HG03097 (cell line): ENCODE measurements around the gene BEST3.

Experiments used
- ATAC-seq: cut with Tn5 transposase; IDR thresholded peaks from one replicate; pipeline ENCODE4 v1.9.1; 2021; ENCODE audit not compliant: unreplicated experiment, low FRiP score

The BEST3 gene

DNA sequence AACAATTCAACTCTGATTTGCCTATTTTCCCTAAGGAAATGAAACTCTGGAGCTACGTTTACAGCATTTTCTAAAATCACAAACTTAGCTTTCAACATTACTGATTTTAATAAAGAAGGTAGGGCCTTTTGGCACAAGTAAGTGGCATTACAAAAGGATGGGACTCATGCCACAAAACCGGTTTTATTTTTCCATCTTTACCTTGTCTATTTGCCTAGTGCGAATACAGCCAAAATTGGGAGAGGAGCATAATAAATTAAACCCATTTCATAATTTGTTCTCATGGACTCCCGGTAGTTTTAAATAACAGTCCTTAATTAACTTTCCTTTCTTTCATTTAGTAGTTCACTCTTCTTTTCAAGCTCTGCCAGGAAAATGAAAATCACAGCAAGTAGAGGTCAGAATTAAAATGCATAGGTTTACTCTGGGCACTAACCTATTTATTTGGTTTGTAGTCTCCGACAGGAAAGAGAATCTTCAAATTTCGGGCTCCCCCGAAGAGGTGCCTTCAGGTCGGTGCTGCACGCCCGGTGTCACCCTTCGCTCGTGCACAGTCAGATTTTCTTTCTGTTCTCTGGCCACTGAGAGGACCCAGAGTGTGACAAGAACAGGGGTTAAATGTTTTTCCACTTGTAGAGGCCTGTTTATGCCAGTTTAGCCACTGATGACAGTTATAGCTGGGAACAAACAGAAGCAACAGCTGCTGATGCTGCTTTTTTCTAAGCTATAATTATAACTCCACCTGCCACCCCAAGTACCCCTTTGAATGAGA is at the start of gene BEST3:
Gene BEST3, minus strand, starts transcription at position 535 of the 772 bp plus-strand sequence. CDS start 1,505 bp downstream, outside the sequence.
- no peak for ATAC-seq

DNA sequence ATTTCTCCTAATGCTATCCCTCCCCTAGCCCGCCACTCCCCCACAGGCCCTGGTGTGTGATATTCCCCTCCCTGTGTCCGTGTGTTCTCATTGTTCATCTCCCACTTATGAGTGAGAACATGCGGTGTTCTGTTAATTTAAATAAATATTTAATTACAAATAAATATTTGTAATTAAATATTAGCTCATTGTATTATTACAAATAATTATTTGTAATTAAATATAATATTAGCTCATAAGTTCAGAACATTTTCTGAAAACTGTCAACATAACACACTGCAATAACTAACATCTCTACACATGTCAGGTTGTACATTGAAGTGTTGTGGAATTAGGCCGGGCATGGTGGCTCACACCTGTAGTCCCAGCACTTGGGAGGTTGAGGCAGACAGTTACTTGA is 45.0 kb upstream of the BEST3 start:
- no peak for ATAC-seq

DNA sequence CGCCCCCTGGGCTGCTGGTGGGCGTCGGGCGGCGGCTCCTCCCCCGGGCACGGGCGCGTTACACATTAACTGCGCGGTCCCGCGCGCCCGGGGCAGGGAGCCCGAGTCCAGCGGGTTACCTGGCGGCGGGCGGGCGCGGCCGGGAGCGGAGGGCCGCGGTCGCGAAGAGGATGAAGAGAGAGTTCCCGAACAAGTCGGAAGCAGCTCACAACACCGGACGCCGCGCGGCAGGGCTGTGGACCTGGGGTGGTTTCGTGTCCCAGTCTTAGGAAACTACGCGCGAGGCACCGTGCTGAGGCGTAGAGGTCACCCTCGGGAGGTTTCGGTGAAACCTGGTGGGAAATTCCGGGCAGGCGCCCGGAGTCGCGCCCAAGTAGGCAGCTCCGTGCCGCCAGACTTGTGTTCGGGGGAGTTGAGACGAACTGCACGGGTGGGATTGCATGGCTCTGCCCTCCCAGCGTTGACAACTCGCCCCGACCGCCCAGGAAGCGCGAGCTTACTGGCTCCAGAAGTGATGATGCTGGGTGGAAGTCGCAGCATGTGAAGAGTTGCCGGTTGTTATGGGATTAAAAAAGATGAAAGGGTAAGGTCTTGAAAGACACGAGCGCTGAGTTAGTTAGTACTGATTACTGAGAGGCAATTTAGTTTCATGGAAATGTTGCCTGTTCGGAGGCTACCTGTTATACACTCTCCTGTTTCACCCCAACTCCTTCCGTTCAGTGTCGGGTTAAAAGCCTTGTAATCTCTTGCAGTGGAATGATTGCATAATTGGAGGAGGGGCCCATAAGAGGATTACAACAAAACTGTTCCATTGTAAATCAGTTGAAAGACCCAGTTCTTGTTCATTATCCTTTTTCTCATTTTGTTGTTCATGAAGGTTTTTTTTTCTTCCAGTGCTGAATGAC is 40.4 kb upstream of the BEST3 start:
- peak; percentile 41 for ATAC-seq

DNA sequence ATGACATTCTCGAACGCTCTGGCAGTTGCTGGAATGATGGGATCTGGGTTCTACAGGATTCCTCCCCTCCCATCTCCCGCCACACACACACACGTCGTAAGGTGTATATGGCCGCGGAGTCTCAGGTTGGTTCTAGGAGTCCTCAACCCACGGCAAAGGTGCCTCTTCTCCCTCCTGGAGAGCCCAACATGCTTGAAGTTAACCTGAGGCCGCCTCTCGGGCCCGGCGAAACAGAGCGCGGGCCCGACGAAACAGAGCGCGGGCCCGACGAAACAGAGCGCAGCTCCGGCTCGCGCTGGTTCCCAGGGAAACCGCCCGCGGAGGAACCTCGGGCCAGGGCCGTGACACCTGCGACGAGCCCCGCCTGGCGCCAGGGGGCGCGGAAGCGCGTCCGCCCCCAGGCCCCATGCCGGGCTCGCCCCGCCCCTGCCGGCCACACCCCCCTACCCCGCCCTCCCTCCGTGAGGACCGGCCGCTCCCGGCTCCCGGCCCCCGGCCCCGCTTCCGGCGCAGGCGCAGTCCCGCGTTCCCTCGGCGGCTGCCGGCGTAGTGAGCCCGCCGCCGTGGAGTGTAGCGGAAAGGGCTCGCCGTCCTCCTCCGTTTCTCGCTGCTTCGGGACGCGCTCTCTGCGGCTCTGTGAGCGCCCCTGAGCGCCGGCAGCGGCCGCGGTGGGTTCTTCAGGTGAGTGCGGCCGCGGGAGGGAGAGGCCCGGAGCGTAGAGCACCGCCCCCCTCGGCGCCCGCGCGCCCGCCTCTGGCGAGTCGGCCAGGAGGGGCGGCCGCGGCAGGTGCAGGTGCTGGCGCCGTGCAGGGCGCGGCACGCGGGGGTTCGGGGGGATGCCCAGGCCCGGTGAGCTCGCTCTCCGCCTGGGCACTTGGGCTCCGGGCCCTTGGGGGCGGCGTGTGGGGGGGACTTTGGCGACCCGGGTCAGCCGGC is 39.5 kb upstream of the BEST3 start, which contains the start of gene RAB3IP:
Gene RAB3IP, plus strand, starts transcription at position 510 of the 936 bp plus-strand sequence. CDS start 16,549 bp downstream, outside the sequence.
- peak; percentile 82 for ATAC-seq

DNA sequence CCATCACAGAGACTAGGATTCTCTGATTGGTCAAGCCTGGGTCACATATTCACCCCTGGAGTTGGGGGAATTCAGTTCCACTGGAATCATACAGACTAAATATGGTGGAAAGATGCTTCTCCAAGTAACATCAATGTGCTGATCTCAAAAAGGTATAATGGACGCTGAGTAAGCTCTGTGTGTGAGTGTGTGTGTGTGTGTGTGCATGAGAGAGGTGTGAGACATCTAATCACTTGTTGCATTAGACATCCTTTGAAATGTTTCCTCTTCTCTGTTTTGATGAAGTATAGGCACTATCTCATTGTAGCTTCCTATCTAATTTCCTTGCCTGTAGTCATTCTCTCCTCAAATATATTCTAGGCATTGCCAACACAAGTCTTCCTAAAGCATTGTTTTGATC is 34.5 kb upstream of the BEST3 start:
- no peak for ATAC-seq

DNA sequence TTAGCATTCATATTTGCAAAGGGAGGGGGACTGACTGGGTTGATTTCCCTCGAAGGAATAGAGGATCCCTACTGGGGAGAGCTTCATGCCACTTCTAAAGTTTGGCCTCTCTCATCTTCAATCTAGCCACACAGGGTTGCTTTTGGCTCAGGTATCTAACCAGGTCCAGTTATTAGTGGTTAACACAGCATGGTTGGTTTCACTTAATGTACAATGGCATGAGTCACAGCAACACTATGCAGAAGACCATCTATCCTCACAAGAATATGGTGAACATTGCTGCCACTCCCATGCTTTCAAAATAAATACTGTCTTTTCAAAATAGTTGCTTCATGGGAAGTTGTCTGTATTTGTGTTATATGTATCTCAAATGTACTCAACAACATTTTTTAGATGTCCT is 33.0 kb upstream of the BEST3 start:
- ATAC-seq = no peak

DNA sequence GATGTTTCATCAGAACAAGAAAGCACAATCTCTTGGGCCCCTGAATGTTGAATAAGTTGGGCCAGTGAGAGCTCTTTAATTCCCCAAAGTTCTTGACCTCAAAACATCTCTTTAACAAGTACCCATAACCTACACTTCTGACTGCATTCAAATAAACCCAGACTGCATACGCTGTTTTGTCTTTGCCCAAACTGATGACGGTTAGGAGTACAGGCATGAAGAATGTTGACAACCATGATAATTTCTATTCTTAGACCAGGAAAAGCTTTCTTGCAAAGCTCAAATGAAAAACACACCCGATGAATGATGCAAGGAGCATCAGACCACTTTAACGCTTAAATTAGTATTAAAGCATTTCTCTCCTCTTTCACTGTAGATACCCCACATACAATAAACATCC is 27.8 kb upstream of the BEST3 start:
- ATAC-seq = no peak

DNA sequence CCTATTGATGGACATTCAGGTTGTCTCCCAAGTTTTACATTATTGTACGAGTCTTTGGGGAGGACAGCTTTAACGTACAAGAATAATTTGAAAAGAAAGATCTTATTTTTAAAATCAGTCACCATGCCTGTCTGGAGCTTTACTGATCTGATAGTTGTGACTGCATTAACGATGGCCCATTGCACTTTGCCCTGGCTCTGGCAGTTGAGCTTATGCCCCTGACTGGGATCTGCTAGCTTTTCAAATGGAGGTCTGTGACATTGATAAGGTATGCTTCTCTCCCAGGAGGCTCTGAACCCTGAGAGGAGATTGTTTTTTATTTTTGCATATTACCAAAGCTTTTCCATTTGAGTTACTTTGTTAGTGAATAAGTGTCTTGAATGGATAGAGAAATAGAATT is 21.6 kb upstream of the BEST3 start:
- no peak for ATAC-seq

DNA sequence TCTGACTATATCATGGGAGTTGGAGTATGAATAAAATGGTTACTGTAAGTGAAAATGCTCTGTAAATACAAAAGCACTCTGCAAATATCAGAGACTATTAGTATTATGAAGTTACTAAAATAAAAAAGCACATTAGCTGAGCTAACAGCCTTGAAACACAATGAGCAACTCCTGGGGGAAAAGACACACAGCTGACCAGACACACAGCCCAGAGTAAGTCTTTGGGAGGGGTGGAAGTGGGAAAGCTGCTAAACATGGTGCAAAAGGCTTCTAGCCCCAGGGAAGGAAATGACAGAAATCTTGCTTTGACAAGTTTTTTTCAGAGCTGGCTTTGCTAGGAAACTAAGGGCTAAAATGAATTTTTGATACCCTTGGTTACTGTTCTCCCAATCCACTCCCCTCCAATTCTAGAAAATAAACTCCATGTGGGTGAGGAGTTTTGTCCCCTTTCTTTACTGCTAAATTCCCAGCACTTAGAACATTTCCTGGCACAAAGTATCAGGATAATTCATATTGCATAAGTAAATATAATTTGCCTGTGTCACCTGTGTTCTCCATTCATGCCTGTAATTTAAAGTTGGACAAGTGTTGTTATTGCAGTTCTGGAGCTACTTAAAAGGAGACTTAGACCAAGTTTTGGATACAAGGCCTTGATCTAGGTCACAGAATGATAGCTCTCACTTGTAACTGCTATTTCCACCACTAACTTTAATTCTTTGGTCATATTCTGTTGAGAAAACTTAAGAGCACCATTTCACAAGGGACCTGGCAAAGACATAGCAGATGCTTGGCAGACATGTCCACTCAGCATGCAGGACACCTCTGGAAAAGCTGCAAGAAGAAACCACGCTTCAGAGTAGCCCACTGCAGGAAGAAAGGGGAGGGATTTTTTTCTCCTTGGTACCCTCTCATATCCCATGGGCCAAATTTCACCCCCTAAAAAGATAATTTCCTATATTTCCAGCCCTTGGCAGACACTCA is 20.5 kb upstream of the BEST3 start:
- ATAC-seq = no peak

DNA sequence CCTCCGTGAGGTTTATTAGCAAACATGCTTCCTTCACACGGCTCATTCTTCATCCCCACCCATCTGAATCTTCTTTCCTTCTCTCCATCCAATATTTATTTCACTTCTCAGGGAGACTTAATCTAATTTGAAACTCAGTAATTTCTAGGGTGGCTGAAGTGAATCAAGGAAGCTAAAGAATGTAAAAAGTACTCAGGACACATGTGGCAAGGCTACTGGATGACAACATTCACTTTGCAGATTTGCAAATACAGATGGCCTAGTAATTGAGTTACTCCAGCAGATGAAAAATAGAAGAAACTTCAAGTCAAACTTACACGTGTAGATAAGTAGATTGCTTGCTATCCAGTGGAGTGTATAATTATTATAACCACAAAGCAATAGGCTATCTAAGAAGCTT is 15.4 kb upstream of the BEST3 start:
- ATAC-seq = no peak

DNA sequence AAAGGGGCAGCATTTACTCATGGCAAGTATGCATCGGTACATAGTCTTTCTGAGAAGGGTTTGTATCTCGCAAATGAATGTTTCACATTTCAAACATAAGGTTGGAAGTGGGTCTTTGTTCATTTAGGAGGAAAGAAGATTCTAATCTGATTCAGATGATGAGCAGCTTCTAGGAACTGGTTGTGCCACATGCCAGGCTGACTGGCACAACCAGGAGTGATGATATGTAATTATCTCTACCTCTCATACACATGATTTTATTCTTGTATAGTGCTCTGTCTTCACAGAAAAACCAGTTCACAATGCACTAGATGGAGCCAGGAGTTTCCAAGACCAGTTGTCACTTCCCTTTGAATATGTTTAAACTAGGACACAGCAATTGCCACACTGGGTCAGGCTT is 13.7 kb upstream of the BEST3 start:
- no peak for ATAC-seq

DNA sequence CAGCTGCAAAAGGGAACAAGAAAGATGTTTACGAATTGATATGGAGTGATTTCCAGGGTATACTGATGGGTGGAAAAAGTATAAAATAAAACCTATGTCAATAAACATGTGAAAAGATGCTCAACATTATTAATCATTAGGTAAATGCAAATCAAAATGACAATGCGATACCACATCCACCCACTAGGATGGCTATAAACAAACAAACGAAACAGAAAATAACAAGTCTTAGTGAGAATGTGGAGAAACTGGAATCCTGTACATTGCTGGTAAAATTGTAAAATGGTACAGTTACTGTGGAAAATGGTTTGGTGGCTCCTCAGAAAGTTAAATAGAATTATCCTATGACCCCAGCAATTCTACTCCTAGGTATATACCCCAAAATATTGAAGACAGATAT is 9.5 kb upstream of the BEST3 start:
- no peak for ATAC-seq

DNA sequence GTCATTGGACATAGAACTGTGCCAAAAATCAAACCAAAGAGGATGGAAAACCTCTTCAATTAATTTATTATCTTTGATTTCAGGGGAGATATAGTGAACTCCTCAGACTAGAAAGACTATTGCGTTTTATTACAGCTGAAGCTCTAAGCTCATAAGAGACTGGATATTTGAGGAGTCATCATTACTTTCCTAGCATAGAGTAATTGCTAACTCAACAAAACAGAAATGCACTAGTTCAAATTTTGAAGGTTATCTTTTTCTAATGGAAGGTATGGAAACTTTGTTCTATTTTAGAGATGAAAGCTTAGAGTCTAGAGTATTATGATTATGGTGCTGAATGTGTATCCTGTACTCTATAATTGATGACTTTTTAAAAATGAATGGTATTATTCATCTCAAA is 5.3 kb upstream of the BEST3 start:
- ATAC-seq = no peak

DNA sequence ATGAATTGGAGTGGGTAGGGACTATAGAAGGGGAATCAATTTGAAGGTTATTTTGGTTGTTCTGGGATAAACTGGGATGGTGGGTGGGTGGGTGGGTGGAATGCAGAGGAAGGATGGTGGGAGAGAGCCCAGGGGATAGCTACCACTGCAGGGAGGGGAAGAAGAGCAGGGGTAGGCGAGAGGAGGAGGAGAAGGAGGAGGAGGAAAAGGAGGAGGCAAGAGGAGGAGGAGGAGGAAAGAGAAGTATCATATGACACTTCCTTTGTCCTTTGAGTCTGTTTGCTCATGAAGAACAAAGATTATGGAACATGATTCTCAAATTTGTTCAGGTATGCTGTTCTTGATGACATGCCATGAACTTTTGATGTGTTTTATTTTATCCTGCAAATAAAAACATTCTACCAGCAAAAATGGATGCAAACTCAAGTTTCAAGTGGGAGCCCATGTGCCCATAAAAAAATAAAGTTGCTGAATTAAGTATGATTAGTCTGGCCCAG is 4.1 kb upstream of the BEST3 start:
- no peak for ATAC-seq

DNA sequence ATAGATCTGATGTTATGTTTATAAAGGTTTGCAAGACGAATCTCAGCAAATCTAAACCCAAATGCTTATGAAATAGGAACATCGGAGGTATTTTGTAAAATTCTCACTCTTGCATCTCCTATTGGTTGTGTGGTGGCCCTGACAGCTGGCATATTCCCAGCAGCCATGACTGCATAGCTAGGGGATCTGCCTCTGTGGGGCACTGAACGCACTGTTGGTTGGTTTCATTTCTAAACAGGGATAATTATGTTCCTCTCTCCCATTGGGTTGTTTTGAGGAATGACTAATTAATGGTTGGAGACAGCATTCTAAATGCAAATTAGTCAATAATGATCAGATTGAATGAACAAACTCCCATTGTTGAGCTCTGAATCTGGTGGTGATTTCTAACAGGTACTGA is 2.7 kb upstream of the BEST3 start:
- ATAC-seq = no peak

DNA sequence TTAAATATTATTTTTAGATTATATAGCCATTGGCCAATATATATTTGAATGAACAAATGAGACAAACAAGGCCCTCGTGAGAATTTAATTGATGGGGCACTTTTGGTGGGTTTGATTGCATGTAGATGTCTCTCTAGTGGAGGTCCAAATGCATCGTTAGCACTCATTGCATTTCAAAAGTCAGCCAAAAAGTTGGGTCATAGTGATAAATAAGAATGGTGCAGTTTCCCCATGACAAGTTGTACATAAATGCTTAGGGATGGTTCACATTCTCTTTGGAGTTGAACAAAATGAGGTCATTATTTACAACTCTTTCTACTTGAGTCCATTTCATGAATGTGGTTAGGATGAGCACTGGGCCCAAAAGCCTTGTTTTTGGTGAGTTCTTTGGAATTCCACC is 1.0 kb downstream of the BEST3 start:
- no peak for ATAC-seq

DNA sequence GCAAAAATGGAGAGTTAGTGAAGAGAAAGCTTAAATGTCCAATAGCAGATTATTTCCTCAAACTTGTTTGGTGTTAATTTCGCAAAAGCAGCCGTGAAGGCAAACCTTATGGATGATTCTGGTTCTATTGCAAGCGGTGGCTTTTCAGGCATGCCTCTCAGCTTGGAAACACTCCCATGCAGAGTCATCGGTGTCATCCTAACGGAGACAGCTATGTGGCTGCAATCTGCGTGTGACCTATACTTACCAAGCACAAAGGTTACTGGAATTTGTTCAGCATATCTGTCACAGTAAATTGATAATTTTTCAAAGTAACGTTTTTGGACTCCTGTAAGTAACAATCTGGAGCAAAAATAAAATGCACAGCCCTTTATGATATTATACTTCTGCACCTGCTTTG is 5.0 kb downstream of the BEST3 start:
- no peak for ATAC-seq

DNA sequence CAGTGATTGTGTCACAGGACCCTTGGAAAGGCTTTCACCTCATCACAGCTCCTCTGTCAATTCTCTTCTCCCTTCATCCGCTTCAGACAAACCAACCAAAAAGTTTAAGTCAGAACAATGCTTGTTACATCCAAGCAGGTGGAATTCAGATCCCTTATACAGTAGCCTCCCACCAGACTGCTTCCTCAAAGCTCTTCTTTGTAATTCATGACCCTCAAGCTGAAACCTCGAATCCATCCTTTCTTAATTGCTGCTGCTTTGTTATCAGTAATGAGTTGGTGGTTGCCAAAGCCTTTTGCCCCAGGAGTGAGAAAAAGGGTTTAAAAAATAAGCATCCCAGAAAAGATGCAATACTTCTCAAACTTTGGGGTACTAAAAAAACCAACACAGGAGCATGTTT is 9.5 kb downstream of the BEST3 start:
- no peak for ATAC-seq
